Naive B cell (primary cell): ENCODE measurements around the gene DYNLT5. TPM values are rescaled to one million over a fixed set of nuclear protein-coding genes. Genes with fewer than 3 reads are reported as not detected.
"Not testable (repeated sequence)": the region's sequence is repeated elsewhere in the genome, so short reads cannot be mapped to it uniquely, and the experiment has no call there.

Experiments used
- ATAC-seq, 2 donors: fragments of 150-1000 bp; cut with Tn5 transposase; 2 replicates each; pipeline ENCODE4 v1.10.0; 2021; ENCODE audit warnings: low read depth in 2 of 2, mild to moderate bottlenecking in 2 of 2, moderate library complexity in 2 of 2
- DNase-seq: peaks from one replicate; pipeline ENCODE4 v3.0.0; 2022
- H3K27ac Mint-ChIP-seq, 6 donors: one replicate each; pipeline ENCODE4 v1.8.0; 2020 to 2022; ENCODE audit warnings: mild to moderate bottlenecking in 6 of 6, mixed read lengths in 6 of 6, moderate library complexity in 5 of 6, inconsistent platforms in 2 of 6
- H3K27me3 Mint-ChIP-seq, 3 donors: one replicate each; pipeline ENCODE4 v1.8.0; 2021 to 2022; ENCODE audit warnings: mixed read lengths in 3 of 3, mild to moderate bottlenecking in 1 of 3
- H3K36me3 Mint-ChIP-seq, 2 donors: one replicate each; pipeline ENCODE4 v1.8.0; 2020 to 2022; ENCODE audit warnings: mixed read lengths in 2 of 2, inconsistent platforms in 1 of 2, mild to moderate bottlenecking in 1 of 2
- H3K4me1 Mint-ChIP-seq, 3 donors: one replicate each; pipeline ENCODE4 v1.8.0; 2020 to 2022; ENCODE audit warnings: mixed read lengths in 3 of 3, inconsistent platforms in 1 of 3, mild to moderate bottlenecking in 1 of 3, moderate library complexity in 1 of 3
- H3K4me3 Mint-ChIP-seq, 8 donors: one replicate each; pipeline ENCODE4 v1.8.0; 2020 to 2022; ENCODE audit warnings: mild to moderate bottlenecking in 8 of 8, mixed read lengths in 8 of 8, moderate library complexity in 8 of 8, inconsistent platforms in 2 of 8
- H3K9me3 Mint-ChIP-seq, 7 donors: one replicate each; pipeline ENCODE4 v1.8.0; 2020 to 2022; ENCODE audit warnings: mixed read lengths in 7 of 7, mild to moderate bottlenecking in 5 of 7, inconsistent platforms in 2 of 7, moderate library complexity in 1 of 7
- polyA plus RNA-seq, 6 donors: library from polyadenylated mRNA; unstranded; fragments of 300-500 nt; fragmentation: Illumina TruSeq; gene quantifications; one replicate each; pipeline ENCODE4 v1.2.3, GENCODE V29; 2021; ENCODE audit warnings: low read depth in 6 of 6

Gene DYNLT5, protein sequence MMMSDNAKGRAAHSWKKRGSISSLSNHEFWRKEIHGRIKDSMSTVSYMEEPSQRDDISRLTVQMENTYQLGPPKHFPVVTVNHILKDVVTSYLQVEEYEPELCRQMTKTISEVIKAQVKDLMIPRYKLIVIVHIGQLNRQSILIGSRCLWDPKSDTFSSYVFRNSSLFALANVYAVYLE
- not detected for polyA plus RNA-seq

DNA sequence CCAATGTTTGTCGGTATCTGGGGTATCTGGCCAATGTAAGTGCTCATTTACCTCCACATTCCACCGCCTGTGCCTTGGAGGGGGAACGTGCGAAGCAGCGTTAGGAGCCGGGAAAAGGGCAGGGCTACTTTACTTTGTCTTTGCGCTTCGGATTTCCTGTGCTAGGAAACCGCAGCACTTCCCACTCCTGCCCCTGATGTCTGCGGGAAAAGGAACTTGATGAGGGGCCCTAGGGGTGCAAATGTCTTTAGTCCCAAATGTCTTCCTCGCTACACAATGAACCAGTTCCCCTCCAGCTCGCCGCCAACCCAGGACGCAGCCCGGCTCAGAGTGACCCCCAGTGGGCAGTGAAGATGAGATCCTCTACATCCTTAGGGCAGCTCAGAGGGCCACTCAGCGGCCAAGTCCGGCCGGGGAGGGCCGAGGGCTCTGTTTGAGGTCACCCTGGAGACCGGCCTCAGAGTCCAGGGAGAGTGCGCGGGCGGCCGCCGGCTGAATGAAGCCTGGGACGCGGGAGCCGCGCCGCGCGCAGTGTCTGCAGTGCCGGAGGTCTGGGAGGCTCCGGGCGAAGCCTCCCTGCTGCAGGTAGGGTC, at the start of gene DYNLT5:
TSS of gene DYNLT5 (plus strand) at position 460 of the 593 bp plus-strand sequence. CDS start 2,200 bp downstream, outside the sequence.
- no peaks in the 10 kb centered on the region for H3K36me3 Mint-ChIP-seq
- no peak for DNase-seq
- peak within 1 kb of the TSS in 7 of 8 donors; percentile 37 to 85 (median 75) for H3K4me3 Mint-ChIP-seq
- peaks cover 13 to 19% (median 16%) of the 10 kb centered on the region in 3 donors for H3K4me1 Mint-ChIP-seq
- H3K9me3 Mint-ChIP-seq: no peaks in the 10 kb centered on the region
- H3K27ac Mint-ChIP-seq: peak within 1 kb of the TSS in 2 of 6 donors; percentile 0 to 23
- H3K27me3 Mint-ChIP-seq: peaks cover 25 to 41% (median 36%) of the 10 kb centered on the region in 3 donors
- ATAC-seq: peak in 1 of 2 donors; percentile 28

DNA sequence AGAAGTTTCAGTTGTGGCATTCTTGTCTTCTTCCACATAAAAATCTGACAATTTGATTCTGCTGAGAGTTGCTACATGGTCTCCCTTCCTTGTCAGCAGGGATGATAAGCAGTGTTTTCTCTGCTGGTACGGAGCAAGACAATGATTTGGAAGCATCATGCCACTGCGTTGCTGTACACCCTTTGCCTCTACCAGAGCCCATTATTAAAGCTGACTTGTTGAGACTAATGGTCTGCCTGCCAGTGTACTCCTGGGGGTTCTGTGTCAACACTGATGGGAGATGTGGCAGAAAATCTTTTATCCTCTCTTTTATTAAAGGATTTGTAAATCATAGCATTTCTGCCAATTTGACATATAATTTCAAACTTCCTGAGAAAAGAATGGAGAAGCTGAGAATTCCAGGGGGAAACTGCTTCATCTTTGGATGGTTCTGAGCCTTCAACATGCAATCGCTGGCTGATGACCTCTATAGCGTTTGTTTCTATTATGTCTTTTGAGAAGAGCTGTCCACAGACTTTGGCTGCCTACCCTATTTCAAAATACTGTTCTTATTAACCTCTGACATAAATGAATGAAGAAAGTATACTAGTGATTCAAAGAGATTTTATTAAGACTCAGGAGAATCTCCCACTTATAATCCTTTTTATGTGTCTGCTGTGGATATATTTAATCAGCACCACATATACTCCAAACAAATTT, 47.9 kb upstream of the DYNLT5 start:
- H3K4me1 Mint-ChIP-seq: no peaks in the 10 kb centered on the region
- H3K9me3 Mint-ChIP-seq: no peaks in the 10 kb centered on the region
- ATAC-seq: no peak
- DNase-seq: no peak
- H3K4me3 Mint-ChIP-seq: no peak overlapping the region
- H3K36me3 Mint-ChIP-seq: no peaks in the 10 kb centered on the region
- H3K27ac Mint-ChIP-seq: no peak overlapping the region
- H3K27me3 Mint-ChIP-seq: peaks cover 0 to 9% (median 0%) of the 10 kb centered on the region in 3 donors

DNA sequence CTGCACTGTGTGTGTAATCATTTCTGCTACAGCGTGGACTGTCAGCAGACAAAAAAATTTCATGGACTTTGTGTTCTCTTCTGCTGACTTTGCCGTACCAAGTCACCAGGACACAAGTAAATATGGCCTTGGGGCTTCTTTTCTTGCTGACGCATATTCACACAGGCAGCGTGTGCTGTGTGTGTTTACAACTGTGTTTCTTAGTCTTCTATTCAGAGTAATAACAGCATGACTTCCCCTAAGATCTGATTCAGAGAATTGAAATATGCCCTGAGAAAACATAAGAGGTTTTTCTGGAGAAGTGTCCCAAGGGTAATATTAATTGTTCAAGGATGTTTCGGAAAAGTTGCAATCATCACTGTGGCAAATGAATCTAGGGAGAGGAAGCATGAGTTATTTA, 47.1 kb upstream of the DYNLT5 start:
- Mint-ChIP-seq H3K27ac (no peak overlapping the region), H3K9me3 (no peaks in the 10 kb centered on the region), H3K36me3 (no peaks in the 10 kb centered on the region), H3K27me3 (peaks cover 0 to 5% (median 0%) of the 10 kb centered on the region in 3 donors), H3K4me3 (no peak overlapping the region), H3K4me1 (no peaks in the 10 kb centered on the region)
- DNase-seq (no peak), ATAC-seq (no peak)

DNA sequence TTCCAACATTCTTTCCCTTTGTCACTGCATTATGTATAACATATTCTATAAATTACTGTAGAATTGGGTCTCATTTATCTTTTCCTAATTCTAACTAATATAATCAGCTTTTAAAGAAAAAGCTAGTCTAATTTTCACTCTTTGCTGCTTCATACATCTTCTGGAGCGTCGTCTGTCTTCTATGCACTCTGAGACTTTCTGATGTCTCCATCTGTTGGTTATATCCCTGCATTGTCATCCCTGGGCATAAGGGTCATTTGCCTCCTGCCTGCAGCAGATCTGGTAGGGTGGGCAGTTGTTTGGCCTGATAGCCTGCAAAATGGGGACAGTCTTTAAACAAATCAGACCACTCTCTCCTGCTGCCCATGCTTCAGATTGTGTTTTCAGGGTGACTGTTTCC, 40.8 kb upstream of the DYNLT5 start:
- no peak for DNase-seq
- Mint-ChIP-seq H3K9me3 (no peaks in the 10 kb centered on the region), H3K4me3 (no peak overlapping the region), H3K4me1 (no peaks in the 10 kb centered on the region), H3K36me3 (no peaks in the 10 kb centered on the region), H3K27me3 (peaks cover 0 to 8% (median 0%) of the 10 kb centered on the region in 3 donors), H3K27ac (no peak overlapping the region)
- ATAC-seq: no peak

DNA sequence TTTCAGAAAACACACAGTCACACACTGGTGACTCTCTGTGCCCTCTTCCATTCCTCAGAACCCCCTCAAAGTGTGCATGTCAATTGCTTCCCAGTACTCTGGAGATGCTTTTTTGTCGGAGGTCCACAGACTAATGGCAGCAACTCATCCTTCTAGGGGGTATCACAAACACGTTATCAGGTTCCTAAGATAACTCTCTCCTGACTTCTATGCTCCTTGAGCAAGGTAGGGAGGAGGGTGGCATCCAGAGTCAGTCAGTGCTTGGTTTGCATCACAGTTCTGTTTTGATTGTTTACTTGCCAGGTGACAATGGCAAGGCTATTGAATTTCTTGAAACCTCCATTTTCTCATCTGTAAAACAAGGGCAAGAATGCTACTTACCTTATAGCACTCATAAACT, 39.4 kb upstream of the DYNLT5 start:
- no peak overlapping the region for H3K4me3 Mint-ChIP-seq
- peaks cover 0 to 8% (median 0%) of the 10 kb centered on the region in 3 donors for H3K27me3 Mint-ChIP-seq
- H3K4me1 Mint-ChIP-seq: no peaks in the 10 kb centered on the region

DNA sequence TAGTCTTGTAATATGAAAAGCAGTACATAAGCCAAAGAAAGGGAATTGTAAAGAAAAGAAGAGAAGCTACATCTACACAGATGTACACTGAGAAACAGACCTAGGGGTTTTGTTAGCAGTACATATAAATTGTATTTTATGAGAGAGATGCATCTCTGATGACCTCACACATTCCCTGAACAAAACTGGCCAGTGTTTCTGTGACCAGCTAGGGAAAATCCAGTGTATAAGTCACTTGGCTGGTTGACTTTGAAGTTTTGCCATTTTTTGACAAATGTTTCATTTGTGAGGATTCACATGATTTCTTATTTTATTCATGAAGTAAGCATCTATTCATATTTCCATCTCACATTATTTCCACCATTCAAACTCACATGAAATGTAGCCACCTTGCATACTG, 28.3 kb upstream of the DYNLT5 start:
- no peak overlapping the region for H3K27ac Mint-ChIP-seq
- H3K36me3 Mint-ChIP-seq: no peaks in the 10 kb centered on the region
- peaks cover 0 to 3% (median 0%) of the 10 kb centered on the region in 7 donors for H3K9me3 Mint-ChIP-seq
- no peak for DNase-seq
- no peak for ATAC-seq
- no peak overlapping the region for H3K4me3 Mint-ChIP-seq
- peaks cover 0 to 9% (median 6%) of the 10 kb centered on the region in 3 donors for H3K27me3 Mint-ChIP-seq
- peaks cover 0 to 9% (median 6%) of the 10 kb centered on the region in 3 donors for H3K4me1 Mint-ChIP-seq

More for the DNA sequence above, 39.4 kb upstream of the DYNLT5 start:
- ATAC-seq: no peak
- no peak for DNase-seq
- H3K9me3 Mint-ChIP-seq: no peaks in the 10 kb centered on the region
- no peak overlapping the region for H3K27ac Mint-ChIP-seq
- H3K36me3 Mint-ChIP-seq: no peaks in the 10 kb centered on the region

DNA sequence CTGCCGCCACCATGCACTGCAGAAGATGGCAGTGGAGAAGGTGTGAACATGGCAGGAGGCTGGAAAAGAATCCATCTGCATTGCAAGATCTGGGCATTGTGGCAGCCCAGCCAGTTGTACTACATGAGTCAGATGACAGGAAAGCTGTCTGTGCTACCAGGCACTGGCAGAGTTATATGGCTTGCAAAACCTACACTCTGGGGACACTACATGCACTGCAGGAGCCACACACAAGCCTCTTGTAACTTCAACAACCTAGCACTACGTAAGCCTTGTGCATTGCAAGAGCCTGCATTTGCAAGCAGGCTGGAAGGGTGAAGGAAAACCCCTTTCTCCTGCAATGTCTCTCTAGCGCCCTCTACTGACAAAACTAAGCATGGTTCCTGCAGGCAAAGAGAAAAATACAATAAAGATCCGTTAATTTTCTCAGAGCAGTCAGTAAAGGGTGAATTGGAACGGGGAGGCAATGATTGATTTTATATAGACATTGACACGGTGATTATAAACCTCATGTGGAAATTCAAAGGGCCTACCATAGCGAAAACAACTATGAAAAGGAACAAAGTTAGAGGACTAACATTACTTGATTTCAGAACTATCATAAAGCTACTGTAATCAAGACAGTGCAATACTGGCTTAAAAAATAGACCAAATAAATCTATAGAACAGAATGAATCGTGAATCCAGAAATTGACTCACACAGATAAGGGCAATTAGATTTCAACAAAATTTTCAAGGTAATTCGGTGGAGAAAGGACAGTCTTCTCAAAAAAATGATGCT, 26.2 kb upstream of the DYNLT5 start:
- Mint-ChIP-seq H3K36me3 (no peaks in the 10 kb centered on the region), H3K27ac (peak overlapping the region in 3 of 6 donors; percentile 5 to 30 (median 26)), H3K9me3 (peaks cover 0 to 3% (median 1%) of the 10 kb centered on the region in 7 donors), H3K4me3 (no peak overlapping the region), H3K27me3 (peaks cover 0 to 14% (median 6%) of the 10 kb centered on the region in 3 donors), H3K4me1 (peaks cover 0 to 13% (median 9%) of the 10 kb centered on the region in 3 donors)
- ATAC-seq (peak; percentile 69 to 77), DNase-seq (peak; percentile 53)

DNA sequence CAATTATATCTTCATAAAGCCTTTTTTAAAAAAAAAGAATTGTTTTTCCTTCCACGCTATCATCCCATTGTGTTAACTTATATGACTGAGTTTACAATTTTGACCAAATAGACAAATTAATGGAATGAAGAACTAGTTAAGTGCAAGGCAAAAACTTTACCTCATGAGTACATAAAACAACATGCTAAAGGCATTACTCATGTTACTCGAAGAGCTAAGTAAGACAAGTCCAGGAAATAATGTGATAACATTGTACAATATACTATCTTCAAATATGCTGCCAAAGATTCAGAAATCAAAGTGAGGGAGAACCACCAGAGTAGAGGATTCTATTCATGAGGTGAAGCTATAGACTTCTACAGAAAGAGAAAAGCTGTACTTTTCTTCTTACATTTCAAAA, 24.2 kb upstream of the DYNLT5 start:
- H3K9me3 Mint-ChIP-seq: peaks cover 0 to 3% (median 1%) of the 10 kb centered on the region in 7 donors
- no peak overlapping the region for H3K4me3 Mint-ChIP-seq
- peak overlapping the region in 1 of 6 donors; percentile 34 for H3K27ac Mint-ChIP-seq
- no peak for DNase-seq
- H3K27me3 Mint-ChIP-seq: peaks cover 0 to 9% (median 6%) of the 10 kb centered on the region in 3 donors
- peaks cover 0 to 15% (median 13%) of the 10 kb centered on the region in 3 donors for H3K4me1 Mint-ChIP-seq
- H3K36me3 Mint-ChIP-seq: no peaks in the 10 kb centered on the region
- ATAC-seq: no peak

DNA sequence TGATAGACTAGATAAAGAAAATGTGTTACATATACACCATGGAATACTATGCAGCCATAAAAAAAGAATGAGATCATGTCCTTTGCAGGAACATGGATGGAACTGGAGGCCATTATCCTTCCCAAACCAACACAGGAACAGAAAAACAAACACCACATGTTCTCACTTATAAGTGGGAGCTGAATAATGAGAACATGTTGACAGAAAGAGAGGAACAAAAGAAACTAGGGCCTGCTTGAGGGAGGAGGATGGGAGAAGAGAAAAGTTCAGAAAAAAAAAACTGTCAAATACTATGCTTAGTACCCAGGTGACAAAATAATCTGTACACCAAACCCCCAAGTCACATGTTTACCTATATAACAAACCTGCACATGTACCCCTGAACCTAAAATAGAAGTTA, 23.5 kb upstream of the DYNLT5 start:
- not testable (repeated sequence) for H3K36me3 Mint-ChIP-seq, H3K4me3 Mint-ChIP-seq, H3K9me3 Mint-ChIP-seq, DNase-seq, ATAC-seq, H3K27me3 Mint-ChIP-seq
- Mint-ChIP-seq H3K27ac (peak overlapping the region in 1 of 6 donors; percentile 34), H3K4me1 (peaks cover 0 to 15% (median 13%) of the 10 kb centered on the region in 3 donors)

DNA sequence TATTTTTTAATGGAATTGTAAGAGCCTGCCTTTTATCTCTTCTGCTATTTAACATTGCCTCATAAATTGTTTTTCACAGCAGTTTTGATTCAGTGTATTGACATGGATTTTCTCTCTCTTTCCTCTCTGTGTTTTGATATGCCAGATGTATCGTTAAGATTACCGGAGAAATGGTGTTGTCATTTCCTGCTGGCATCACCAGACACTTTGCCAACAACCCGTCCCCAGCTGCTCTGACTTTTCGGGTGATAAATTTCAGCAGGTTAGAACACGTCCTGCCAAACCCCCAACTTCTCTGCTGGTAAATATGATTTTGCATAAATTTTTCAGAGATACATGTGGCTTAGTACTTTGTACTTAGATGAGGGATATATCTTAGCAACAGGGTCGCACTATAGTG, 23.1 kb upstream of the DYNLT5 start:
- Mint-ChIP-seq H3K4me3 (no peak overlapping the region), H3K4me1 (peaks cover 0 to 15% (median 13%) of the 10 kb centered on the region in 3 donors), H3K27me3 (peaks cover 0 to 9% (median 6%) of the 10 kb centered on the region in 3 donors), H3K36me3 (no peaks in the 10 kb centered on the region), H3K27ac (peak overlapping the region in 2 of 6 donors; percentile 28 to 35), H3K9me3 (peaks cover 0 to 3% (median 1%) of the 10 kb centered on the region in 7 donors)
- DNase-seq (peak; percentile 5), ATAC-seq (peak; percentile 35 to 59)

DNA sequence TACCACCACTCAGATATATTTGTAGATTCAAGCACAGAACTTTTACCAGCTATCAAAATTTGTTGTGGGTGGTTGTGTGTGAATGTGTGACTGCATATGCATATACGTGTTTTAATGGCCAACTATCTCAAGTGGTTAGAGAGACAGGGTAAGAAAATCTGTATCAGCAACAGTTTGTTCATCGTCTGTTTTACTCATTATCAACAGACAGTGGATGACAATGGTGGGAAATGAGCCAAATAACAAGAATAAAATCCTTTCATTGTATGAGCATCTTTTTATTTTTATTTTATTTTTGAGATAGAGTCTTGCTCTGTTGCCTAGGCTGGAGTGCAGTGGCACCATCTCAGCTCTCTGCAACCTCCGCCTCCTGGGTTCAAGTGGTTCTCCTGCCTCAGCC, 22.7 kb upstream of the DYNLT5 start:
- Mint-ChIP-seq H3K27me3 (peaks cover 0 to 9% (median 6%) of the 10 kb centered on the region in 3 donors), H3K27ac (peak overlapping the region in 1 of 6 donors; percentile 28), H3K4me3 (no peak overlapping the region), H3K4me1 (peaks cover 0 to 15% (median 13%) of the 10 kb centered on the region in 3 donors), H3K9me3 (peaks cover 0 to 3% (median 1%) of the 10 kb centered on the region in 7 donors), H3K36me3 (no peaks in the 10 kb centered on the region)
- DNase-seq (no peak), ATAC-seq (no peak)

DNA sequence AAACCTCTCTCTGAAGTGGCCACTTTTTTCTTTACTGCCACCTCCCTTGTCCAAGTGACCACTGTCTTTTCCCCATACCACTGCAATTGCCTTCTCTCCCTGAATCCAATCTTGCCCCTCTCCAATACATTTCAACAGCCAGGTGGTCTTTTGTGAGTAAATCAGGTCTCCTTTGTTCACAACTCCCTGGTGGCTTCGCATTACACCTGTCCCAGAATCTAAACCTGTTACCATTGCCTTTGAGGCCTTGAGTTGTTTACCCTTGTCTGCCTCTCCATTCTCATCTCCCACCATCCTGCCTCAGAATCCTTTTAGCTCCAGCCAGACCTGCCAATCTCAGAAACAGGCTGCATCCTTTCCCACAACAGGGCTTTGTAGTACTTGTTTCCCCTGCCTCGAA, 21.8 kb upstream of the DYNLT5 start:
- H3K27me3 Mint-ChIP-seq: peaks cover 0 to 9% (median 6%) of the 10 kb centered on the region in 3 donors
- H3K4me1 Mint-ChIP-seq: peaks cover 0 to 15% (median 13%) of the 10 kb centered on the region in 3 donors
- H3K27ac Mint-ChIP-seq: peak overlapping the region in 1 of 6 donors; percentile 68
- no peaks in the 10 kb centered on the region for H3K36me3 Mint-ChIP-seq
- H3K9me3 Mint-ChIP-seq: peaks cover 0 to 3% (median 1%) of the 10 kb centered on the region in 7 donors
- H3K4me3 Mint-ChIP-seq: no peak overlapping the region
- DNase-seq: no peak
- no peak for ATAC-seq
